Measurements from ENCODE around the gene GDA.

GRCh38 chr9:72297516-72297915 lies 148.3 kb downstream of the GDA start:
- no peak for TF ChIP-seq CTCF (IDR thresholded peaks at IDR 0.05)
- no peak for TF ChIP-seq EP300 (IDR thresholded peaks at IDR 0.05; ENCODE audit: low read depth)
- no peak for TF ChIP-seq POLR2A (IDR thresholded peaks at IDR 0.05)

Data from transverse colon (tissue), 3 donors.